Lower lobe of right lung (tissue), 2 donors: ENCODE data around the gene IMP3. TPM values are rescaled to one million over a fixed set of nuclear protein-coding genes. Genes with fewer than 3 reads are reported as not detected.

Source experiments
- ATAC-seq, 2 donors: fragments of 200-7000 bp; cut with Tn5 transposase; one replicate each; pipeline ENCODE4 v1.9.1; 2020 to 2022; ENCODE audit warnings: mild to moderate bottlenecking in 2 of 2, moderate library complexity in 2 of 2
- DNase-seq: peaks from one replicate; pipeline ENCODE4 v3.0.0-alpha.2; 2020
- H3K27ac ChIP-seq: fragments of 200-600 bp; one replicate; pipeline ENCODE4 v1.8.0; 2022
- H3K27me3 ChIP-seq: fragments of 200-600 bp; one replicate; pipeline ENCODE4 v1.8.0; 2022; ENCODE audit warnings: low read depth
- H3K36me3 ChIP-seq: fragments of 200-600 bp; one replicate; pipeline ENCODE4 v1.8.0; 2022; ENCODE audit warnings: mild to moderate bottlenecking
- H3K4me1 ChIP-seq: fragments of 200-600 bp; one replicate; pipeline ENCODE4 v1.8.0; 2022
- H3K4me3 ChIP-seq: fragments of 200-600 bp; one replicate; pipeline ENCODE4 v1.8.0; 2022; ENCODE audit warnings: mild to moderate bottlenecking
- H3K9me3 ChIP-seq: fragments of 200-600 bp; one replicate; pipeline ENCODE4 v1.8.0; 2022
- CTCF ChIP-seq: fragments of 200-600 bp; IDR thresholded peaks from one replicate; pipeline ENCODE4 v1.8.0; 2022; ENCODE audit warnings: antibody characterized with exemption, mild to moderate bottlenecking
- intact Hi-C: fragments of 100-400 bp; cut with DNase I; formaldehyde crosslinking; loops from one replicate; pipeline ENCODE4 v1.11.0; 2022
- total RNA-seq: library from RNA; stranded (reverse); fragmentation: NEBNext Ultra II Directional; extraction: Animal tissue kit (Norgen Biotek cat#: 25700); gene quantifications from one replicate; pipeline ENCODE4 v1.2.1, GENCODE V29; 2021
- donor health status: DM: no; HTN: yes; CAD: no; lungs with severe emphysema.

Gene IMP3
- total RNA-seq, 1 donor from 2014 or later, result 56.5 TPM

GRCh38 chr15:75625542-75626347 lies 14.3 kb downstream of the IMP3 start, which contains the start of gene SNUPN:
Gene SNUPN, minus strand, starts transcription at chr15:75625725. Its CDS starts 4,674 bp downstream, at chr15:75621051.
- peaks cover 21% of the 10 kb centered on the region for H3K4me1 ChIP-seq
- intact Hi-C loops, result no loop called here
- H3K27ac ChIP-seq, result peak within 1 kb of the TSS; percentile 95
- ATAC-seq, result peak; percentile 95 to 97
- no peak for TF ChIP-seq CTCF
- H3K9me3 ChIP-seq, result no peaks in the 10 kb centered on the region
- no peaks in the 10 kb centered on the region for H3K27me3 ChIP-seq
- peak; percentile 97 for DNase-seq
- peak within 1 kb of the TSS; percentile 87 for H3K4me3 ChIP-seq
- H3K36me3 ChIP-seq, result no peaks in the 10 kb centered on the region

- no peak for ATAC-seq
- peaks cover 36% of the 10 kb centered on the region for H3K4me1 ChIP-seq
- DNase-seq, result no peak
- H3K27ac ChIP-seq, result no peak overlapping the region
- H3K27me3 ChIP-seq, result no peaks in the 10 kb centered on the region
- H3K36me3 ChIP-seq, result peaks cover 27% of the 10 kb centered on the region
- H3K4me3 ChIP-seq, result no peak overlapping the region
- no peak for TF ChIP-seq CTCF
- no peaks in the 10 kb centered on the region for H3K9me3 ChIP-seq
- intact Hi-C loops, result no loop called here
These were observed 17.5 kb downstream of the IMP3 start for GRCh38 chr15:75622505-75622904.

- intact Hi-C loops, result no loop called here
- Histone ChIP-seq H3K36me3 (peaks cover 43% of the 10 kb centered on the region), H3K4me1 (peaks cover 26% of the 10 kb centered on the region), H3K4me3 (peak overlapping the region; percentile 23), H3K27ac (peak overlapping the region; percentile 61), H3K27me3 (no peaks in the 10 kb centered on the region), H3K9me3 (no peaks in the 10 kb centered on the region)
- DNase-seq (peak; percentile 69), ATAC-seq (peak; percentile 61 to 66)
- peak; percentile 18 for TF ChIP-seq CTCF
These were observed 19.1 kb downstream of the IMP3 start for GRCh38 chr15:75620841-75621391.

- Histone ChIP-seq H3K36me3 (peaks cover 49% of the 10 kb centered on the region), H3K4me1 (peaks cover 25% of the 10 kb centered on the region), H3K4me3 (peak overlapping the region; percentile 23), H3K27me3 (no peaks in the 10 kb centered on the region), H3K27ac (peak overlapping the region; percentile 61), H3K9me3 (no peaks in the 10 kb centered on the region)
- DNase-seq, result no peak
- ATAC-seq, result peak; percentile 23 to 57
- no peak for TF ChIP-seq CTCF
- intact Hi-C loops, result no loop called here
These were observed 19.8 kb downstream of the IMP3 start for GRCh38 chr15:75620058-75620820.

GRCh38 chr15:75616766-75617165 lies 23.3 kb downstream of the IMP3 start:
- intact Hi-C loops, result no loop called here
- Histone ChIP-seq H3K36me3 (peaks cover 80% of the 10 kb centered on the region), H3K27ac (no peak overlapping the region), H3K9me3 (no peaks in the 10 kb centered on the region), H3K4me1 (peaks cover 24% of the 10 kb centered on the region), H3K4me3 (no peak overlapping the region), H3K27me3 (no peaks in the 10 kb centered on the region)
- DNase-seq (no peak), ATAC-seq (no peak)
- TF ChIP-seq CTCF, result no peak
